Retina (tissue), 1 donor: Measurements from ENCODE around the gene TBC1D23.

ENCODE experiments used
- DNase-seq: peaks from one replicate; pipeline ENCODE4 v3.0.0-alpha.2; 2016

TBC1D23 gene

GRCh38 chr3:100354850-100355249 lies 94.1 kb downstream of the TBC1D23 start:
- DNase-seq, result no peak

- DNase-seq, result no peak
Observed at GRCh38 chr3:100358413-100358812, 97.6 kb downstream of the TBC1D23 start.

GRCh38 chr3:100359035-100359434 lies 98.2 kb downstream of the TBC1D23 start:
- no peak for DNase-seq

- no peak for DNase-seq
Observed at GRCh38 chr3:100360757-100361496, 100.1 kb downstream of the TBC1D23 start.

GRCh38 chr3:100361897-100362296 lies 101.1 kb downstream of the TBC1D23 start:
- no peak for DNase-seq

- no peak for DNase-seq
Observed at GRCh38 chr3:100364421-100364820, 103.6 kb downstream of the TBC1D23 start.

- no peak for DNase-seq
Observed at GRCh38 chr3:100366424-100366823, 105.6 kb downstream of the TBC1D23 start.

- DNase-seq, result no peak
Observed at GRCh38 chr3:100368441-100368840, 107.6 kb downstream of the TBC1D23 start.

- no peak for DNase-seq
Observed at GRCh38 chr3:100370756-100371155, 110.0 kb downstream of the TBC1D23 start.

- no peak for DNase-seq
Observed at GRCh38 chr3:100374521-100374920, 113.7 kb downstream of the TBC1D23 start.
